Endothelial cell (in vitro differentiated cells): ENCODE results near the gene CBLC. TPM values are rescaled to one million over a fixed set of nuclear protein-coding genes. Genes with fewer than 3 reads are reported as not detected.

Experiments
- DNase-seq: peaks from one replicate; pipeline ENCODE4 v3.0.0; 2021; ENCODE audit warnings: low spot score
- H3K27ac Mint-ChIP-seq: one replicate; pipeline ENCODE4 v1.8.0; 2021; ENCODE audit warnings: mixed read lengths, inconsistent platforms; ENCODE audit not compliant: unreplicated experiment
- H3K27me3 Mint-ChIP-seq: one replicate; pipeline ENCODE4 v1.8.0; 2021; ENCODE audit warnings: mild to moderate bottlenecking, moderate library complexity, mixed read lengths, inconsistent platforms; ENCODE audit not compliant: unreplicated experiment
- H3K36me3 Mint-ChIP-seq: one replicate; pipeline ENCODE4 v1.8.0; 2021; ENCODE audit warnings: mild to moderate bottlenecking, low read depth, mixed read lengths, inconsistent platforms; ENCODE audit not compliant: unreplicated experiment
- H3K4me1 Mint-ChIP-seq: one replicate; pipeline ENCODE4 v1.8.0; 2021; ENCODE audit warnings: mild to moderate bottlenecking, mixed read lengths, inconsistent platforms; ENCODE audit not compliant: unreplicated experiment
- H3K4me3 Mint-ChIP-seq: one replicate; pipeline ENCODE4 v1.8.0; 2021; ENCODE audit warnings: mild to moderate bottlenecking, mixed read lengths, inconsistent platforms; ENCODE audit not compliant: unreplicated experiment
- H3K9me3 Mint-ChIP-seq: one replicate; pipeline ENCODE4 v1.8.0; 2021; ENCODE audit warnings: mixed read lengths, inconsistent platforms; ENCODE audit not compliant: unreplicated experiment
- total RNA-seq: library from RNA; stranded (reverse); fragmentation: NEBNext Ultra II Directional; extraction: Animal tissue kit (Norgen Biotek cat#: 25700); gene quantifications from one replicate; pipeline ENCODE4 v1.2.1, GENCODE V29; 2021; ENCODE audit not compliant: unreplicated experiment
- TF ChIP-seq, protein P1 (sequence below): fragments of 200-600 bp; sonication (generic); IDR thresholded peaks from one replicate; pipeline ENCODE4 v1.5.0; 2021; ENCODE audit warnings: antibody characterized with exemption; ENCODE audit not compliant: unreplicated experiment

The CBLC gene
- total RNA-seq, 1 donor from 2014 or later = 0.85 TPM

GRCh38 chr19:44742330-44743061 is 35.2 kb upstream of the CBLC start:
- no peak for DNase-seq
- Mint-ChIP-seq H3K36me3 (no peaks in the 10 kb centered on the region), H3K27me3 (peaks cover 16% of the 10 kb centered on the region), H3K9me3 (no peaks in the 10 kb centered on the region), H3K27ac (no peak overlapping the region), H3K4me1 (peaks cover 5% of the 10 kb centered on the region), H3K4me3 (no peak overlapping the region)
- TF ChIP-seq, protein P1, sequence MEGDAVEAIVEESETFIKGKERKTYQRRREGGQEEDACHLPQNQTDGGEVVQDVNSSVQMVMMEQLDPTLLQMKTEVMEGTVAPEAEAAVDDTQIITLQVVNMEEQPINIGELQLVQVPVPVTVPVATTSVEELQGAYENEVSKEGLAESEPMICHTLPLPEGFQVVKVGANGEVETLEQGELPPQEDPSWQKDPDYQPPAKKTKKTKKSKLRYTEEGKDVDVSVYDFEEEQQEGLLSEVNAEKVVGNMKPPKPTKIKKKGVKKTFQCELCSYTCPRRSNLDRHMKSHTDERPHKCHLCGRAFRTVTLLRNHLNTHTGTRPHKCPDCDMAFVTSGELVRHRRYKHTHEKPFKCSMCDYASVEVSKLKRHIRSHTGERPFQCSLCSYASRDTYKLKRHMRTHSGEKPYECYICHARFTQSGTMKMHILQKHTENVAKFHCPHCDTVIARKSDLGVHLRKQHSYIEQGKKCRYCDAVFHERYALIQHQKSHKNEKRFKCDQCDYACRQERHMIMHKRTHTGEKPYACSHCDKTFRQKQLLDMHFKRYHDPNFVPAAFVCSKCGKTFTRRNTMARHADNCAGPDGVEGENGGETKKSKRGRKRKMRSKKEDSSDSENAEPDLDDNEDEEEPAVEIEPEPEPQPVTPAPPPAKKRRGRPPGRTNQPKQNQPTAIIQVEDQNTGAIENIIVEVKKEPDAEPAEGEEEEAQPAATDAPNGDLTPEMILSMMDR = no peak

DNA sequence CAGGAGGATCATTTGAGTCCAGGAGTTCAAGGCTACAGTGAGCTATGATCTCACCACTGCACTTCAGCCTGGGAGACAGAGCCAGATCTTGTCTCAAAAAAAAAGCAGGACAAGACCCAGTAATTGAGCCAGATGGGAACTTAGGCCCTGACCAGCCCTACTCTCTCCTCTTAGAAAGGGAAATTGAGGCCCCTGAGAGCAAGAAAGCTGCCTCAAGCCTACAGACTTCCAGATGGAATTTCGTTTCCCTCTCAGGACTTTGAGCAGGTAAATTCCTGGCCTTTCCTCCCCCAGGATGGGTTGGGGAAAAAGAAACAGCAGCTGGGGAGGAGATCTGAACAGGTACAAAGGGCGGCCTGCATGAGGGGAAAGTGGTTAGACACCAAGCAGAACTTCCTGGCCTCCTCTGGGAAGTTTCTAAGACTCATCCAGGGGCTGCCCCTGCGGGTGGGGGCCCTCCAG is 32.8 kb upstream of the CBLC start:
- Mint-ChIP-seq H3K4me3 (no peak overlapping the region), H3K27me3 (peaks cover 32% of the 10 kb centered on the region), H3K9me3 (no peaks in the 10 kb centered on the region), H3K27ac (no peak overlapping the region), H3K36me3 (peaks cover 4% of the 10 kb centered on the region), H3K4me1 (peaks cover 10% of the 10 kb centered on the region)
- TF ChIP-seq, protein P1 = no peak
- no peak for DNase-seq

DNA sequence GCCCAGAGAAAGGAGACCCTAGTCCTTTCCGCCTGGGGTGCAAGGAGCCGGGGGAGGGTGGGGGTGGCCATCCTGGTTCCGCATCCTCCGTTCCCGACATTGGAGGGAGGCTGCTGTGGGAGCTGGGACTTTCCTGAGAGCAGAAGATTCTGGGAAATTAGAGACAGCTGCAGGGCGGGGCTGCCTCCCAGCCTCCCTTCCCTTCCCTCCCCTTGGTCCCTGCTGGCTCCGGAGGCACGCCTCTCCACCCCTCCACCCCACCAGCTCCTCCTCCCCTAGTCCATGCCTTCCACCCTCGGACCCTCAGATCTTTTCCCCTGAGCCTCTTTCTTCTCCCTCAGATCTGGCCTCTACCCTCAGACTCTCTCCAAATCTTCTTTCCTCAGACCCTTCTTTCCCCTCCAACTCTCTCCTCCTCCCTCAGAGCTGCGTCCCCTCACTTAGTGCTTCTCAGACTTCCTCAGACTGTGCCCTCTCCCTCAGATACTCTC is 32.3 kb upstream of the CBLC start:
- peaks cover 10% of the 10 kb centered on the region for H3K4me1 Mint-ChIP-seq

GRCh38 chr19:44745887-44746600 is 31.6 kb upstream of the CBLC start:
- peaks cover 4% of the 10 kb centered on the region for H3K36me3 Mint-ChIP-seq
- DNase-seq = no peak
- no peaks in the 10 kb centered on the region for H3K9me3 Mint-ChIP-seq
- H3K4me3 Mint-ChIP-seq = peak overlapping the region; percentile 59
- TF ChIP-seq, protein P1 = no peak
- H3K27me3 Mint-ChIP-seq = peaks cover 39% of the 10 kb centered on the region
- peaks cover 10% of the 10 kb centered on the region for H3K4me1 Mint-ChIP-seq
- peak overlapping the region; percentile 57 for H3K27ac Mint-ChIP-seq

More for the DNA sequence above, 32.3 kb upstream of the CBLC start:
- H3K36me3 Mint-ChIP-seq = peaks cover 4% of the 10 kb centered on the region
- TF ChIP-seq, protein P1 = no peak
- no peak overlapping the region for H3K4me3 Mint-ChIP-seq
- H3K27me3 Mint-ChIP-seq = peaks cover 33% of the 10 kb centered on the region
- no peak overlapping the region for H3K27ac Mint-ChIP-seq
- no peak for DNase-seq
- no peaks in the 10 kb centered on the region for H3K9me3 Mint-ChIP-seq

DNA sequence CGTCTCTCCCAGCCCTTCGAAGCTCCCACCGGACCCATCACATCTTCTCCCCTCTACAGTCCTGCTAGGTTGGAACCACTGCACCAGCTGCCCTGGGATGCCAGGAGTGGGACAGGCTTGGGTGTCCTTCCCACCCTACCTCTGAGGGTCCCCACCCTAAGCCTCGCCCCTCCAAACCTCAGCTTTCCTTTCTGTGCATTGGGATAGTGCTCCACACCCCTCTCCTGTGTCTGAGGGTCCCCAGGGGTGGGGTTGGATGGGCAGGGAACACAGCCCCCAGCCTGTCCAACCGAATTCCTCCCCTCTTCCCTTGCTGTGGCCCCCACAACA is 31.1 kb upstream of the CBLC start:
- DNase-seq = no peak
- Mint-ChIP-seq H3K4me3 (peak overlapping the region; percentile 82), H3K27me3 (peaks cover 39% of the 10 kb centered on the region)

More for the DNA sequence above, 31.1 kb upstream of the CBLC start:
- no peaks in the 10 kb centered on the region for H3K9me3 Mint-ChIP-seq
- H3K36me3 Mint-ChIP-seq = peaks cover 4% of the 10 kb centered on the region
- peaks cover 10% of the 10 kb centered on the region for H3K4me1 Mint-ChIP-seq
- H3K27ac Mint-ChIP-seq = peak overlapping the region; percentile 57
- TF ChIP-seq, protein P1 = no peak
